WTC11 (cell line): ENCODE measurements around the gene TEAD1. TPM values are rescaled to one million over a fixed set of nuclear protein-coding genes. Genes with fewer than 3 reads are reported as not detected.

Experiments used
- ATAC-seq: fragments of 200-7000 bp; cut with Tn5 transposase; 2 replicates; pipeline ENCODE4 v1.10.0; 2021; ENCODE audit warnings: mild to moderate bottlenecking, moderate library complexity
- CTCF ChIA-PET: fragments of 300-600 bp; sonication (Branson Sonifier 250); formaldehyde crosslinking; loops from one replicate; lab custom pipeline; 2021; ENCODE audit warnings: antibody characterized with exemption; lab: Charles Lee
- POLR2A ChIA-PET: fragments of 350-600 bp; sonication (Branson Sonifier 250); formaldehyde crosslinking; loops from one replicate; lab custom pipeline; 2021; ENCODE audit warnings: antibody characterized with exemption; lab: Charles Lee
- DNase-seq: peaks from one replicate; pipeline ENCODE4 v3.0.0; 2021; ENCODE audit warnings: low spot score
- H3K27ac Mint-ChIP-seq: 2 replicates; pipeline ENCODE4 v1.8.0; 2021; ENCODE audit warnings: mixed read lengths
- H3K27me3 Mint-ChIP-seq: 2 replicates; pipeline ENCODE4 v1.8.0; 2021; ENCODE audit warnings: low read depth, mild to moderate bottlenecking, moderate library complexity, mixed read lengths
- H3K36me3 Mint-ChIP-seq: 2 replicates; pipeline ENCODE4 v1.8.0; 2021; ENCODE audit warnings: mixed read lengths
- H3K4me1 Mint-ChIP-seq: 2 replicates; pipeline ENCODE4 v1.8.0; 2022; ENCODE audit warnings: mixed read lengths
- H3K4me3 Mint-ChIP-seq: 2 replicates; pipeline ENCODE4 v1.8.0; 2021; ENCODE audit warnings: mild to moderate bottlenecking, moderate library complexity, mixed read lengths
- H3K9me3 Mint-ChIP-seq: 2 replicates; pipeline ENCODE4 v1.8.0; 2021; ENCODE audit warnings: mixed read lengths
- GTF2I ChIP-seq: fragments of 250-450 bp; sonication (Bioruptor Pico); conservative IDR thresholded peaks from 2 replicates; pipeline ENCODE4 v1.4.0; 2021; ENCODE audit warnings: mild to moderate bottlenecking
- MYBL2 ChIP-seq: sonication (generic); formaldehyde crosslinking; IDR thresholded peaks from 2 replicates; pipeline ENCODE4 v1.8.1; 2023; ENCODE audit warnings: mild to moderate bottlenecking, moderate library complexity, missing genetic modification reagents
- NFYB ChIP-seq: sonication (generic); formaldehyde crosslinking; conservative IDR thresholded peaks from 2 replicates; pipeline ENCODE4 v1.8.0; 2022; ENCODE audit warnings: low read depth, missing genetic modification reagents
- RELA ChIP-seq: sonication (generic); formaldehyde crosslinking; IDR thresholded peaks from 2 replicates; pipeline ENCODE4 v1.8.1; 2022; ENCODE audit warnings: missing genetic modification reagents, mild to moderate bottlenecking, borderline replicate concordance
- SMAD4 ChIP-seq: sonication (generic); formaldehyde crosslinking; IDR thresholded peaks from 2 replicates; pipeline ENCODE4 v1.8.0; 2022; ENCODE audit warnings: mild to moderate bottlenecking, missing genetic modification reagents
- ZNF281 ChIP-seq: sonication (generic); formaldehyde crosslinking; IDR thresholded peaks from 2 replicates; pipeline ENCODE4 v1.8.0; 2023; ENCODE audit warnings: mild to moderate bottlenecking, missing genetic modification reagents
- ZNF423 ChIP-seq: fragments of 250-450 bp; sonication (Bioruptor Pico); IDR thresholded peaks from 2 replicates; pipeline ENCODE4 v2.1.2; 2022; ENCODE audit warnings: mild to moderate bottlenecking, moderate library complexity
- ZNF532 ChIP-seq: fragments of 250-450 bp; sonication (Bioruptor Pico); IDR thresholded peaks from 2 replicates; pipeline ENCODE4 v1.9.0; 2021; ENCODE audit warnings: mild to moderate bottlenecking, borderline replicate concordance
- total RNA-seq: library from RNA; stranded (reverse); gene quantifications from 3 replicates; pipeline ENCODE4 v1.2.3, GENCODE V29; 2021
- TF ChIP-seq, protein P1 (sequence below): sonication (generic); formaldehyde crosslinking; IDR thresholded peaks from 2 replicates; pipeline ENCODE4 v1.8.1; 2023; ENCODE audit warnings: mild to moderate bottlenecking, missing genetic modification reagents, moderate library complexity
- TF ChIP-seq, protein P2 (sequence below): sonication (generic); formaldehyde crosslinking; IDR thresholded peaks from 2 replicates; pipeline ENCODE4 v1.8.1; 2022; ENCODE audit warnings: missing genetic modification reagents, borderline replicate concordance
- TF ChIP-seq, protein P3 (sequence below): sonication (generic); formaldehyde crosslinking; IDR thresholded peaks from 2 replicates; pipeline ENCODE4 v1.8.1; 2022; ENCODE audit warnings: mild to moderate bottlenecking, missing genetic modification reagents, moderate library complexity, borderline replicate concordance
- TF ChIP-seq, protein P4 (sequence below): sonication (generic); formaldehyde crosslinking; IDR thresholded peaks from 2 replicates; pipeline ENCODE4 v1.8.1; 2023; ENCODE audit warnings: mild to moderate bottlenecking, moderate library complexity, missing genetic modification reagents

The TEAD1 gene
- total RNA-seq, 1 experiment from 2014 or later = 79.9 TPM

GRCh38 chr11:12741671-12742216, 67.5 kb downstream of the TEAD1 start:
- CTCF ChIA-PET = interaction anchor here (1.1 kb wide), 1 partner anchor 61 kb away, joined by 3 read pairs; no protein-coding TSS in a partner anchor

DNA sequence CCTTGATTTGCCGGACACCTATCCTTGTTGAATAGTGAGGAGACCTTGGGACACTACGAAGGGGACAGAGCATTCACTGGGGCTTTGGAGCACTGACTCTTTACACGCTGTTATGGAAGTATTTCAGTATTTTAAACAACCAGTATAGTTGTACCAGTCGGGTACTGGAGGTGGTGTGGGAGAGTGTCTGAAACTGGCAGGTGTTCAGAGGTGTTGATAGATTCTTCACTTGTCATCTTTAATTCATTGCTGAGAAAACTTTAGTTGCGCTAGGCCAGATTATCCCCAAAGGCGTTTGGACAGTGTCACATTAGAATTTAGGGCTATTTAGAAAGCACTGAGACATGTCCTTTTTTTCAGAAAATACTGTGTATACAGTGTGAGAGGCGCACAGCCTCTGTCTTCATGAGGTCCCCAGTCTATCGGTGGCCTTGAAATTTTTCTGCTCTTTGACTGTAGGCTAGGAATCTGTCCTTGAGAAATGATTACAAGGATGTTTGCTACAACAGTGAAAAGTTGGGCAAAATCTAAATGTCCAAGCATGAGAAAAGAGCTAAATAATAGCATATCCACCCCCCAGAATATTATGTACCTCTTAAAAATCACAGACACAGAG, 69.7 kb downstream of the TEAD1 start:
- ATAC-seq (no peak), DNase-seq (no peak)
- POLR2A ChIA-PET = no interaction called here
- H3K27ac Mint-ChIP-seq = peak overlapping the region; percentile 49; the same call in 1 of the 2 replicates
- peaks cover 12% of the 10 kb centered on the region for H3K9me3 Mint-ChIP-seq
- TF ChIP-seq ZNF281 (CRISPR knock-in tag) (no peak), ZNF532 (CRISPR knock-in tag) (no peak), ZNF423 (CRISPR knock-in tag) (no peak), MYBL2 (CRISPR knock-in tag) (no peak)
- CTCF ChIA-PET = no interaction called here
- no peaks in the 10 kb centered on the region for H3K27me3 Mint-ChIP-seq
- peaks cover 10% of the 10 kb centered on the region for H3K36me3 Mint-ChIP-seq
- no peak overlapping the region for H3K4me3 Mint-ChIP-seq
- peaks cover 63% of the 10 kb centered on the region for H3K4me1 Mint-ChIP-seq

More at GRCh38 chr11:12741671-12742216, 67.5 kb downstream of the TEAD1 start:
- Mint-ChIP-seq H3K4me1 (peaks cover 52% of the 10 kb centered on the region), H3K27me3 (no peaks in the 10 kb centered on the region), H3K4me3 (no peak overlapping the region), H3K36me3 (peaks cover 10% of the 10 kb centered on the region), H3K9me3 (peaks cover 12% of the 10 kb centered on the region), H3K27ac (no peak overlapping the region; the same call in 1 of the 2 replicates)
- POLR2A ChIA-PET = no interaction called here
- DNase-seq (no peak), ATAC-seq (no peak)
- TF ChIP-seq, protein P1, sequence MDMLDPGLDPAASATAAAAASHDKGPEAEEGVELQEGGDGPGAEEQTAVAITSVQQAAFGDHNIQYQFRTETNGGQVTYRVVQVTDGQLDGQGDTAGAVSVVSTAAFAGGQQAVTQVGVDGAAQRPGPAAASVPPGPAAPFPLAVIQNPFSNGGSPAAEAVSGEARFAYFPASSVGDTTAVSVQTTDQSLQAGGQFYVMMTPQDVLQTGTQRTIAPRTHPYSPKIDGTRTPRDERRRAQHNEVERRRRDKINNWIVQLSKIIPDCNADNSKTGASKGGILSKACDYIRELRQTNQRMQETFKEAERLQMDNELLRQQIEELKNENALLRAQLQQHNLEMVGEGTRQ (CRISPR knock-in tag) = no peak
- no peak for TF ChIP-seq RELA (CRISPR knock-in tag)
- TF ChIP-seq, protein P2, sequence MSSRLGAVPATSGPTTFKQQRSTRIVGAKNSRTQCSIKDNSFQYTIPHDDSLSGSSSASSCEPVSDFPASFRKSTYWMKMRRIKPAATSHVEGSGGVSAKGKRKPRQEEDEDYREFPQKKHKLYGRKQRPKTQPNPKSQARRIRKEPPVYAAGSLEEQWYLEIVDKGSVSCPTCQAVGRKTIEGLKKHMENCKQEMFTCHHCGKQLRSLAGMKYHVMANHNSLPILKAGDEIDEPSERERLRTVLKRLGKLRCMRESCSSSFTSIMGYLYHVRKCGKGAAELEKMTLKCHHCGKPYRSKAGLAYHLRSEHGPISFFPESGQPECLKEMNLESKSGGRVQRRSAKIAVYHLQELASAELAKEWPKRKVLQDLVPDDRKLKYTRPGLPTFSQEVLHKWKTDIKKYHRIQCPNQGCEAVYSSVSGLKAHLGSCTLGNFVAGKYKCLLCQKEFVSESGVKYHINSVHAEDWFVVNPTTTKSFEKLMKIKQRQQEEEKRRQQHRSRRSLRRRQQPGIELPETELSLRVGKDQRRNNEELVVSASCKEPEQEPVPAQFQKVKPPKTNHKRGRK (CRISPR knock-in tag) = no peak
- TF ChIP-seq GTF2I (CRISPR knock-in tag) = no peak
- TF ChIP-seq NFYB (CRISPR knock-in tag) = no peak
- TF ChIP-seq, protein P3, sequence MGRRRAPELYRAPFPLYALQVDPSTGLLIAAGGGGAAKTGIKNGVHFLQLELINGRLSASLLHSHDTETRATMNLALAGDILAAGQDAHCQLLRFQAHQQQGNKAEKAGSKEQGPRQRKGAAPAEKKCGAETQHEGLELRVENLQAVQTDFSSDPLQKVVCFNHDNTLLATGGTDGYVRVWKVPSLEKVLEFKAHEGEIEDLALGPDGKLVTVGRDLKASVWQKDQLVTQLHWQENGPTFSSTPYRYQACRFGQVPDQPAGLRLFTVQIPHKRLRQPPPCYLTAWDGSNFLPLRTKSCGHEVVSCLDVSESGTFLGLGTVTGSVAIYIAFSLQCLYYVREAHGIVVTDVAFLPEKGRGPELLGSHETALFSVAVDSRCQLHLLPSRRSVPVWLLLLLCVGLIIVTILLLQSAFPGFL (CRISPR knock-in tag) = no peak
- no peak for TF ChIP-seq SMAD4 (CRISPR knock-in tag)
- TF ChIP-seq, protein P4, sequence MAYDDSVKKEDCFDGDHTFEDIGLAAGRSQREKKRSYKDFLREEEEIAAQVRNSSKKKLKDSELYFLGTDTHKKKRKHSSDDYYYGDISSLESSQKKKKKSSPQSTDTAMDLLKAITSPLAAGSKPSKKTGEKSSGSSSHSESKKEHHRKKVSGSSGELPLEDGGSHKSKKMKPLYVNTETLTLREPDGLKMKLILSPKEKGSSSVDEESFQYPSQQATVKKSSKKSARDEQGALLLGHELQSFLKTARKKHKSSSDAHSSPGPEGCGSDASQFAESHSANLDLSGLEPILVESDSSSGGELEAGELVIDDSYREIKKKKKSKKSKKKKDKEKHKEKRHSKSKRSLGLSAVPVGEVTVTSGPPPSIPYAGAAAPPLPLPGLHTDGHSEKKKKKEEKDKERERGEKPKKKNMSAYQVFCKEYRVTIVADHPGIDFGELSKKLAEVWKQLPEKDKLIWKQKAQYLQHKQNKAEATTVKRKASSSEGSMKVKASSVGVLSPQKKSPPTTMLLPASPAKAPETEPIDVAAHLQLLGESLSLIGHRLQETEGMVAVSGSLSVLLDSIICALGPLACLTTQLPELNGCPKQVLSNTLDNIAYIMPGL (CRISPR knock-in tag) = no peak
